HG02588 (cell line): ENCODE results near the gene FER1L5.

Source experiments
- ATAC-seq: cut with Tn5 transposase; IDR thresholded peaks from one replicate; pipeline ENCODE4 v1.9.1; 2021; ENCODE audit warnings: mild to moderate bottlenecking, moderate library complexity; ENCODE audit not compliant: unreplicated experiment

The FER1L5 gene

GRCh38 chr2:96642564-96643360 lies at the start of gene FER1L5:
FER1L5 (plus strand) TSS chr2:96642764; CDS start chr2:96642837, 73 bp downstream.
- no peak for ATAC-seq

DNA sequence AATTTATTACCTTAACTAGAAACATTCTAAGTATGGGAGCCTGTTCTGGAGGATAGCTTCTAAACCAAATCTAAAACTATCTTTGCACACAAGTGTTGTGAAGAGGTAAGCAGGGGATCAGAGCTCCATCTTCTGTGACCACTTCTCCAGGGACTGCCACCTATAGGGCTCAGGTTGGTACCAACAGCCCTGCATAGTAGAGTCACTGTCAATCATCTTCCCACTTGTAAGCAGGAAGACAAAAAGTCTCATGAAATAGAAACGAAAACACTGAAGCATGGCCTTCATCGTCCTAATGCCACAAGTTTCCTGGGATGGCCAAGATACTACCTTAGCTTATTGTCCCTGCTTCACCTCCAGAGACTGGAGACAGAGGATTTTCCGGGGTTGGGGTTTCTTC lies 48.3 kb upstream of the FER1L5 start:
- no peak for ATAC-seq

DNA sequence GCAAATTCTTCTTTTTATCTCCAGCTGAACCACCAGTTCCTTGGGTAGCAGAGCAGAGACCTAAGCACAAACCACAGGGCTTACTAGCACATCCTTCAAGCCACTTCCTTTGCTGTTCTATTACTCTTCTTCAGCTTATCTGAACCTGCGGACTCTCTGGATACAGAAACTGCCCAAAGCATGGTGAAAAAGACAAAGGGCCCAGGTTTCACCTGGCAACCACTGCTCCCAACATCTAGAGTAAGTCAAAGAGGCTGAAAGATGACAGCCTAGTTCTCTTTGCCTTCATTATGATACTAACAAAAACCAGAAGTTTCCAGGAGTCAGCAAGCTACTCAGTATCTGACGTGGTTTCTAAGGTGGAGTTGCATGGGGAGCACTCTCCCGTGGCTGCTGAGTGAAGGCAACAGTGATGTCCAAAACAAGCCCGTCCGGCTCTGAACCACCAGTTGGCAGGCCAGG lies 47.8 kb upstream of the FER1L5 start:
- ATAC-seq = no peak

DNA sequence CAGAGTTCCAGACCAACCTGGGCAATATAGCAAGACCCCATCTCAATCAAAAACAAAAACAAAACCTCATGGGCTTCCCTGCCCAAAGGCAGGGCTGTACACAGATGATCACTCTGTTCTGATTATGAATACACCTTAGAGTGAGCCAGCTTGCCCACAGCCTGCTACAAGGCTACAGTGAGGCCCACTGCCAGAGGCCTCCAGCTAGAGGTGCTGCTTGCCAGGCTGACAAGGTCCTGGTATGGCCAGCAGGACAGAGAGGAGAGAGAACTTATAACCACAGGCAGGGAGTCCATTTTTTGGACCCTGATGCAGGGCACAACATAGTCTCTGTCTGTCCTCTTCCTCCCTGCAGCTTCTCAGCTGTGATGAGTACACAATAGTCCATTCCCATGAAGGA lies 46.0 kb upstream of the FER1L5 start:
- ATAC-seq = no peak

DNA sequence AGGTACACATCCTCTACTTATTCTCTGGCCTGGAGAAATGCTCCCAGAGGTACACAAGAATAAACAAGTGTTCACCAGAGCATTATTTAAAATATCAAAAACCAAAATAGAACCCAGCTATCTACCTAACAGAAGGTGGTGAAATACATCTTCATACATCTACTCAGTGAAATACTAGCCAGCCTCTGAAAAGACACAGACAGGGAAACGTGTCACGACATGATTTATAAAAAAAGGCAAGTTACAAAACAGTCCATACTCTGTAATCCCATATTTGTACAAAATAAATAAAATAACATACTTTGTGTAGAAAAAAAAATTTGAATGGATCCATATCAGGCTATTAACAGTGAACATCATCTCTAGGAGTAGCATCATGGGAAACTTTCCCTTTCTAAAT lies 42.6 kb upstream of the FER1L5 start:
- no peak for ATAC-seq

DNA sequence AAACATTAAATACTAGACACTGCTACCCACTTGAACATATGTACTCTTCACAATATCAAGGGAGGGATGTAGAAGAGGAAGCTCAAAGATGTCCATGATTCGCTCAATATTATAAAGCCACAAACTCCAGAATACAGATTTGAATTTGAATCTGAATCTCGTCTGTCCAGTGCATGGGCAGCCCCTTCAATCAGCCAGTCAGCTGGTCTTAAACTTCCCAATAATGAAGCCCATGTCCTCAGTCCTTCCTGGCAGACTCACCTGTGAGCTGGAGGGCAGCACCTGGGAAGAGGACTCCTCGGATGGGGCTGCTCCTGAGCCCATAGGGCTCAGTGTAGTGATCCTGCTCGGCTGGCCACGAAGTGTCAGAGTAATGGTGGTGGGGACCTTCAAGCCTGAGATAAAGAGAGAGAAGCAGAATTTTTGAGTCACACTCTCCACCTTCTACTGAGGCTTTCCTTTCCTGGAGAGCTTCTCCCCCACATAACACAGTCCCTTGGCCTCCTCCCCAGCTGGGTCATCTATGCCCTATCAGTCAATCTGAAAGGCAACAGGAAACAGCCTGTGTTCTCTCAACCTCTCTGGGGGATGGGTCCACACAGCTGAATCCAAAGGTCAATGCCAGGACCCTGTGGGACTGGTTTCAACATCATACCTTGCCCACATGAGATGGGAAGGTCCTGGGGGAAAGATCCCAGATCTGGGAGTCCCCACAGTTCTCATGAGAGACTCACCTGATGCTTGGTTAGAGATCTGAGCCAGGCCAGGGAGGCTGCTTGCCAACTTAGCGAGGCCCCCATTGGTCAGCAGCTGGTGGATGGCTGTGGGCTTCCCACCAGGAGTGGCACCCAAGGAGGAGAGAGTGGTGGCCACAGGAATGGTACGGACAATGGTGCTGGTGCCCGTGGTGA lies 40.9 kb upstream of the FER1L5 start:
- ATAC-seq = no peak

GRCh38 chr2:96602330-96602823 lies 40.2 kb upstream of the FER1L5 start:
- ATAC-seq = no peak

DNA sequence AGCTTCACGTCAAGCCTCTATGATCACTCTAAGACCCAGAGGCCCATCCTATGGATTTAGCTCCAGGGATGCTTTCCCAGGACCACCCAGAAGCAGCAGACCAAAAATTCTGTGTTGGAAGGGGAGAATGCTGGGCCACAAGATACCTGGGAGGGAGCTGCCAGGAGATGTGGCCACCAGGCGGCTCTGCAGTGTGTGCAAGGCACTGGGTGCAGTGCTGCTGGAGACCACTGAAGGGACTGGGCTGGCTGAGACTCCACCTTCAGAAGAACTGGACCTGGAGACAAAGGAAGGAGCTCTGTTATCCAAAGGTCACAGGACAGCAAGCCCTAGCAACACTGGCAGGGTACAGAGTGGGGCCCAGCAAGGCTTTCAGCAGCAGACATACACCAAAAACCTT lies 38.5 kb upstream of the FER1L5 start:
- ATAC-seq = no peak

DNA sequence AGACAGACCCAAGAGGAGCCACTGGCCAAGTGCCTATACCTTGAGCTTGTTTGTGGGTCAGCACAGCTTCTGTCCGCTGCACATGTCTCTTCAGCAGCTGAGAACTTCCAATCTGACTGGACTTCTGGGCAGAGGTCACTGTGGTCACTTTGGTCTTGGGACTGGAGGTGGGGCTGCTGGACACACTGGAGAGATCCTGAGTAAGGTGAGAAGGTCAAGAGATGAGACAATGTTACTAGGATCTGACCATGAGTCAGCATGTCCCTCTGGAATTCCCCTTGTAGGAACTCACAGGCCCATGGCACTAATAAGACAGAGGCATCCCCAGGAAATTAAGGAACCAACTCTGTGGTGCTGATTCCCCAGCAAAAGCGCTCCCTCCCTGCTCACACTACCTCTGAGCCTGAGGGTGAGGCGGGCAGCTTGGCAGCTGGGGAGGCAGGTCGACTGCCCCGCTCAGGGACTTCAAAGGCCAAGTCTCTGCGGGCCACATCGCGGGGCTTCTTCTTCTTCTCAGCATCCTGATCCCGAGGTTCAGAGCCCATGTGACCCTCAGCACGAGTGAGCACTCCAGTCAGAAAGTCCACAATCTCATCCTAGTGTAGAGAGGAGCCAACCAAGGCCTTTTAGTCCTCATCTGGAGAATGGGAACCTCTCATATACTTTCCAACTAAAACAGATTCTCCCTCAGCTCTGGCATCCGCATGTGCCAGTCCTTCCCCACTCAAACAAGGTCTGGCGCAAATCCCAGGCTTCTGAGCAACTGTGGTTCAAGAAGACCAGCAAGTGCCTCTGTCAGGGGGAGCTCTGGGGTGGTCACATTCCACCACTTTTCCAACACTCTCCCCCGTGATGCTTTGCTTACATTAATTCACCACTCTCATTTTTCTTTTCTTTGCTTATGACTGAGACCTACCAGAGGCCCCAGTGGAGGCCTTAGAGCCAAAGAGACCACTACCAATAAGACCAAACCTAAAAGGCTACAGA lies 33.8 kb upstream of the FER1L5 start:
- no peak for ATAC-seq

DNA sequence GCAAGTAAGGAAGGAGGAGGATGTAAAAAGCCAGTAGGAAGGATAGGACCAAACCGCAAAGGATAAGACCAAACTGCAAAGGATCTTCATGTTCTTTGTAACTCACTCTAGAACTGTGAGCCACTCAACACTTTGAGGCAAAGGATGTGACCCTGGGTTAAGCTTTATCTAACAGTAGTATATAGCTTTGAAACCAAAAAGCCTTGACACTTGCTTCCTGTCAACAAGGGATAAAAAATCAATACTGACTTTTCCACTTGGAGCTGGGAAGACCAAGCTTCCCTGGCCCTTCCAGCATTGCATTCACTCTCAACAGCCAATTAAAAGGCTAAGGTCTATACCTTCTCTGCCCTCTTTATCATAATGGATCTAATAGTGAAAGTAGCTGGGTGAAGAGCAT lies 26.4 kb upstream of the FER1L5 start:
- no peak for ATAC-seq

DNA sequence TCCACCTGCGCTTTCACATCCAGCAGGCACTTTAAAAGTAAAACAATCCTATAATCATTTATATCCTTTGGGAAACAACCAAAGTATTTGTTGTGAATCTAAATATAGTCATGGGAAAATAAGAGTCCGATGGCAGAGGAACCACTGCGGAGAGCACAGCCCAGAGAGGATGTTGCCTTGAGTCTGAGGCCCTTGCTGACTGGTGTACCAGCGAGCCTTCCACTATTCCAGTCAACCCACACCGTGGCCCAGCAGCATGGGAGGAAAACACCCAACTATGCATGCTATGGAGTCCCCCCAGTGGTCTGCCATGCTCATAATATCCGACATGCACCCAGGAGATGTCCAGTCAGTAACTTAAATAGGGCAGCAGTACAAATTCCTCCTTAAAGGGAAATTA lies 26.0 kb upstream of the FER1L5 start:
- no peak for ATAC-seq

- ATAC-seq = no peak
These were observed 25.6 kb upstream of the FER1L5 start for GRCh38 chr2:96617012-96617411.

DNA sequence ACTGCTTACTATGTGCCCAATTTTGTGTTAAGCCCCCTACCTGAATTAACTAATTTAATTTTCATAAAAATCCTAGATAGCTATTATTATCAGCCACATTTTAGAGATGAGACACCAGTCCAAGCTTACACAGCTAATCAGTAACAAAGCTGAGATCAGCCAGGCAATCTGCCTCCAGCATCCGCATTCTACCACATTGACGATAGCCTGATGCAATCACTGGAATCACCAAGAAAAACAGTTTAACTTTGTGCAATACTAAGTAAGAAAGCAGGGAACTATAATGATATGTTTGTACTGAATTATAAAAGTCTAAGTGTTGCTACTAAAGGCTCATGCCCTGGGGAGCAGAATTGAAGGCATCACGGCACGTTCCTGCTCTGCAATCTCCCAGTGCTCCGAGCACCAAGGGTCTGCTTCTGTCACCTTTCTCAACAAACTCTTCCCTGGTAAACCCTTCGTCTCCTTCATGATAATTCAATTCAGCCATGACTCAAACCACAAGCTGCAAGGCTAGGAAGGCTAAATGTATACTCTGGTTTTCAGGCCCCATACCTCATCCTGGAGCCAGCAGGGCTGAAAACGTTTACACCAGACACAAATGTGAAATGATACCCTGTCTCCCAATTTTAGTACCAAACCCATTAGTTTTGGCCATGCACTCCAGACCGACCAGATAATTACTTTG lies 23.8 kb upstream of the FER1L5 start:
- no peak for ATAC-seq

DNA sequence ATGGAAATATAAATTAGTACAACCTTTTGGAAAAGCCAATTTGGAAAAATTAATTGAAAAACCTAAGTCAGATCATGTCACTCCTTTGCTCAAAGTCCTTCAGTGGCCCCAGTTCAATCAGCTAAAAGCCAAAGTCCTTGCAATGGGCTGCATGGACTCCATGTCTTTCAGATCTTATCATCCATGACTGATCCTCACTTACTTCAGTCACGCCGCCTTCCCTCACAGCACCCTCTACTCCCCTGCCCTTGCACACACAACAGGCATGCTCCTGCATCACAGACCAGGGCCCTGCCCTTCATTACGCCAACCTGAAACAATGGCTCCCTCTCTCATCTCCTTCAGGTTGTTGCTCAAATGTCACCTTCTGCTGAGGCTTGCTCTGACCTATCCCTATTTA lies 20.0 kb upstream of the FER1L5 start:
- ATAC-seq = no peak

DNA sequence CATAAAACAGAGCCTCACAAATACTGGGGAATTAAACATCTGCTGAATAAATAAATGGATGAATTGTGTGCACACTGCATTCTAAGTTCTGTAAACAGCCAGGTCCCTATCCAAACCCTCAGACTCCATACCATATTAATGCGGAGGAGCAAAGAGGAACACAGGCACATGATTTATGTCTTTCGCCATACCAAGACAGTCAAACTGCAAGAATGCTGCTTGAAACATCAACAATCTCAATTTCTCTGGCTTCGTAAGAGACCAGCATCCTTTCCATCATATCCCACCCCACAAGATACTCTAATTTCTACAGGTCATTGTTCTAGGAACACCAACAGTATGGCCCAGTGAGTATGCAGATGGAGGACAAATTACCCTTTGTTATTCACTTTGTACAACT lies 19.4 kb upstream of the FER1L5 start:
- no peak for ATAC-seq

- no peak for ATAC-seq
These were observed 16.7 kb upstream of the FER1L5 start for GRCh38 chr2:96625571-96626552.

- ATAC-seq = no peak
These were observed 16.0 kb upstream of the FER1L5 start for GRCh38 chr2:96626553-96626942.

GRCh38 chr2:96631804-96632435 lies 10.6 kb upstream of the FER1L5 start:
- ATAC-seq = no peak
